B cell (primary cell): Measurements from ENCODE around the gene HOXB3. TPM values are rescaled to one million over a fixed set of nuclear protein-coding genes. Genes with fewer than 3 reads are reported as not detected.
A peak's percentile ranks its signal among the peaks of the same experiment; 100 is the strongest.

Source experiments
- ATAC-seq: fragments of 200-7000 bp; cut with Tn5 transposase; one replicate; pipeline ENCODE4 v1.10.0; 2021; ENCODE audit warnings: low read depth, mild to moderate bottlenecking, moderate number of reproducible peaks, moderate library complexity
- CTCF ChIA-PET: fragments of 350-600 bp; sonication (Branson Sonifier 250); formaldehyde crosslinking; loops from one replicate; lab custom pipeline; 2021; ENCODE audit warnings: antibody characterized with exemption, inconsistent platforms; lab: Charles Lee
- POLR2A ChIA-PET: fragments of 350-600 bp; sonication (Branson Sonifier 250); formaldehyde crosslinking; loops from one replicate; lab custom pipeline; 2021; ENCODE audit warnings: antibody characterized with exemption; lab: Charles Lee
- DNase-seq: peaks from one replicate; pipeline ENCODE4 v3.0.0; 2013
- H2AFZ ChIP-seq: 2 replicates; pipeline ENCODE4 v1.6.1; 2012; ENCODE audit warnings: mild to moderate bottlenecking, low read depth, low read length; ENCODE audit not compliant: insufficient read depth, poor library complexity, severe bottlenecking
- H3K27ac ChIP-seq, 2 donors: 1 replicate in 1 of 2; 2 replicates in 1 of 2; pipeline ENCODE4 v1.5.1; 2012 to 2013; ENCODE audit warnings: low read length in 2 of 2, mild to moderate bottlenecking in 2 of 2, moderate library complexity in 1 of 2
- H3K27me3 ChIP-seq, 4 experiments: fragments of 200-600 bp in 1 of 4; sonication (generic) in 1 of 4; replicated peaks in 1 of 4; 1 replicate in 2 of 4; 2 replicates in 2 of 4; pipeline versions ENCODE4 v1.6.1 to v1.7.0; 2013 to 2016; ENCODE audit warnings: low read length in 3 of 4, mild to moderate bottlenecking in 2 of 4, mixed read lengths in 1 of 4, moderate library complexity in 1 of 4; ENCODE audit not compliant: insufficient read depth in 4 of 4, control insufficient read depth in 3 of 4; ENCODE audit errors: control extremely low read depth in 1 of 4
- H3K36me3 ChIP-seq, 2 experiments: replicated peaks in 1 of 2; 1 replicate in 1 of 2; 2 replicates in 1 of 2; pipeline versions ENCODE4 v1.6.1 to v1.7.1; 2013; ENCODE audit warnings: low read length in 1 of 2; ENCODE audit not compliant: insufficient read depth in 2 of 2, control insufficient read depth in 1 of 2; ENCODE audit errors: control extremely low read depth in 1 of 2, extremely low read depth in 1 of 2
- H3K4me1 ChIP-seq, 2 donors: fragments of 200-600 bp in 1 of 2; sonication (generic) in 1 of 2; 1 replicate in 1 of 2; 2 replicates in 1 of 2; pipeline versions ENCODE4 v1.5.1 to v1.6.1; 2013 to 2017; ENCODE audit warnings: low read length in 2 of 2; ENCODE audit not compliant: control insufficient read depth in 2 of 2, insufficient read depth in 2 of 2
- H3K4me2 ChIP-seq: replicated peaks from 2 replicates; pipeline ENCODE3; 2012; ENCODE audit warnings: mild to moderate bottlenecking, low read depth, low read length; ENCODE audit not compliant: poor library complexity, severe bottlenecking
- H3K4me3 ChIP-seq, 5 experiments: fragments of 200-600 bp in 1 of 5; sonication (generic) in 1 of 5; 1 replicate in 3 of 5; 2 replicates in 2 of 5; pipeline versions ENCODE4 v1.5.1 to v1.7.0; 2011 to 2016; ENCODE audit warnings: low read length in 4 of 5, mild to moderate bottlenecking in 4 of 5, low read depth in 2 of 5, control low read depth in 1 of 5, moderate library complexity in 1 of 5; ENCODE audit not compliant: insufficient read depth in 1 of 5; ENCODE audit errors: control extremely low read depth in 1 of 5, extremely low read depth in 1 of 5
- H3K79me2 ChIP-seq: fragments of 200-600 bp; sonication (generic); one replicate; pipeline ENCODE4 v1.6.0; 2016; ENCODE audit warnings: low read length; ENCODE audit not compliant: control insufficient read depth, insufficient read depth
- H3K9ac ChIP-seq: fragments of 200-600 bp; sonication (generic); 2 replicates; pipeline ENCODE4 v1.6.1; 2017; ENCODE audit warnings: mild to moderate bottlenecking, low read length, moderate library complexity
- H3K9me3 ChIP-seq, 3 donors: one replicate each; pipeline versions ENCODE4 v1.6.1 to v1.7.1; 2013; ENCODE audit warnings: low read length in 2 of 3; ENCODE audit not compliant: control insufficient read depth in 2 of 3, insufficient read depth in 1 of 3; ENCODE audit errors: control extremely low read depth in 1 of 3
- H4K20me1 ChIP-seq: 2 replicates; pipeline ENCODE4 v1.6.0; 2012; ENCODE audit warnings: mild to moderate bottlenecking, low read length; ENCODE audit not compliant: insufficient read depth, control insufficient read depth, poor library complexity, severe bottlenecking
- H3K27ac Mint-ChIP-seq: one replicate; pipeline ENCODE4 v1.8.0; 2021; ENCODE audit warnings: mixed read lengths
- H3K27me3 Mint-ChIP-seq: one replicate; pipeline ENCODE4 v1.8.0; 2021; ENCODE audit warnings: mixed read lengths
- H3K4me1 Mint-ChIP-seq: one replicate; pipeline ENCODE4 v1.8.0; 2021; ENCODE audit warnings: mixed read lengths
- H3K4me3 Mint-ChIP-seq: one replicate; pipeline ENCODE4 v1.8.0; 2021; ENCODE audit warnings: mixed read lengths
- H3K9me3 Mint-ChIP-seq: one replicate; pipeline ENCODE4 v1.8.0; 2022; ENCODE audit warnings: mixed read lengths; ENCODE audit not compliant: insufficient read depth
- EZH2 ChIP-seq: IDR thresholded peaks from 2 replicates; pipeline ENCODE4 v1.6.1; 2012; ENCODE audit warnings: borderline replicate concordance, low read depth, mild to moderate bottlenecking, moderate library complexity, low read length; ENCODE audit not compliant: insufficient read depth, poor library complexity, severe bottlenecking
- WGBS: methylation state at CpG from one replicate; pipeline ENCODE4 v1.1.5; 2013; ENCODE audit warnings: missing lambda C conversion rate; ENCODE audit not compliant: insufficient coverage; 5-methylcytosine and 5-hydroxymethylcytosine counted together
- intact Hi-C: fragments of 100-400 bp; cut with micrococcal nuclease; formaldehyde crosslinking; loops from one replicate; pipeline ENCODE4 v1.10.0; 2022
- polyA plus RNA-seq: library from polyadenylated mRNA; depleted of rRNA; stranded (reverse); fragments of >200 nt; gene quantifications from 2 replicates; pipeline ENCODE4 v1.2.3, GENCODE V29; 2012
- total RNA-seq, 2 donors: library from RNA; stranded (reverse); fragments of 120-200 nt in 1 of 2; gene quantifications; 1 replicate in 1 of 2; 2 replicates in 1 of 2; pipeline versions ENCODE4 v1.2.3 to v1.2.4, GENCODE V29; 2013 to 2022
- TF ChIP-seq, protein P1 (sequence below): fragments of 200-600 bp; IDR thresholded peaks from one replicate; pipeline ENCODE4 v1.8.0; 2022; ENCODE audit warnings: antibody characterized with exemption, mild to moderate bottlenecking

HOXB3 gene
- total and polyA plus RNA-seq, 2 donors (not counting 1 experiment from before 2014, with no cell fraction given), result 3.0 to 4.0 TPM

DNA sequence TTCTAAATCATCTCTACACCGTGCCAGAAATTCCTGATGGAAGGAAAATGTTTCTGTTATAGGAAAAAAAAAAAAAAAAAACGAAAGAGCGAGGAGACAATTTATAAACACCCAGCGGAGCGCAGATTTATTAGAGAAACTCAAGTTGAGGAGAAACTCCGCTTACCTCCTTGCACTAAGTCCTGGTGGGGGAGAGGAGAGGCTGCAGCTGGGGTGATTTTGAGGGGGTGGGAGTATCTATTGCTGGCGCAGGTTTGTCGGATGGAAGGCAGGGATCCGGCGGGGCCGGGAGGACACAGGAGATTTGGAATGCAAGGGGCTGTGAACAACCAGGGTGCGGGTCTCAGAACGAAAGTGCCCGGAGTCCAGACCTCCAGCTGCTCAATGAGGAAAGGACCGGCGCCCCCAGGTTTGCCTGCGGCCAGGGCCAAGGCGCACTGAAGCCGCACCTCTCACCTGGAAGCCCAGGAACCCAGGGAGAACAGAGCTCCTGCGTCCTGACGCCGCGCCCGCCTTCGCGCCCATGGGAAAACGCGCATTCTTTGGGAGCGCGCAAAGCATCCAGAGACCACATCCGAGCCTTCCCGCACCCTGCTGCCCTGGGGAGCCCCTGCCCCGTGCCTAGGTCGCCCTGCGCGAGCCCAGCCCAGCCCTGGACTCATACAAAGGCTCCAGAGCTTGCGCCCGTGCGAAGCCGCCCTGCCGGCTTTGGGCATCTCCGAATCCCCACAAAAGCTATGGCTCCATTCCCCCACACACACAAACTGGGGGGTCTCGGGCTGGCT lies 27.6 kb upstream of the HOXB3 start:
- no peaks in the 10 kb centered on the region for H4K20me1 ChIP-seq
- ATAC-seq (no peak), DNase-seq (no peak)
- intact Hi-C loops, result loop anchor here (1.0 kb wide), 6 partner anchors 281 to 592 kb away; no protein-coding TSS in a partner anchor
- H3K4me2 ChIP-seq, result peak overlapping the region; percentile 13
- peaks cover 0 to 23% (median 0%) of the 10 kb centered on the region in 3 donors for H3K9me3 ChIP-seq
- POLR2A ChIA-PET, result no interaction called here
- Mint-ChIP-seq H3K27me3 (peaks cover 84% of the 10 kb centered on the region), H3K4me3 (no peak overlapping the region), H3K27ac (no peak overlapping the region), H3K9me3 (no peaks in the 10 kb centered on the region), H3K4me1 (peaks cover 32% of the 10 kb centered on the region)
- no peak overlapping the region for H2AFZ ChIP-seq
- H3K79me2 ChIP-seq, result no peaks in the 10 kb centered on the region
- peaks cover 0 to 95% (median 68%) of the 10 kb centered on the region in 4 experiments for H3K27me3 ChIP-seq
- WGBS, result 16% methylated on average over 40 of the region's 43 CpGs
- H3K27ac ChIP-seq, result no peak overlapping the region
- no peaks in the 10 kb centered on the region for H3K36me3 ChIP-seq
- no peak overlapping the region for H3K4me3 ChIP-seq
- peak; percentile 61 for TF ChIP-seq EZH2
- TF ChIP-seq, protein P1, sequence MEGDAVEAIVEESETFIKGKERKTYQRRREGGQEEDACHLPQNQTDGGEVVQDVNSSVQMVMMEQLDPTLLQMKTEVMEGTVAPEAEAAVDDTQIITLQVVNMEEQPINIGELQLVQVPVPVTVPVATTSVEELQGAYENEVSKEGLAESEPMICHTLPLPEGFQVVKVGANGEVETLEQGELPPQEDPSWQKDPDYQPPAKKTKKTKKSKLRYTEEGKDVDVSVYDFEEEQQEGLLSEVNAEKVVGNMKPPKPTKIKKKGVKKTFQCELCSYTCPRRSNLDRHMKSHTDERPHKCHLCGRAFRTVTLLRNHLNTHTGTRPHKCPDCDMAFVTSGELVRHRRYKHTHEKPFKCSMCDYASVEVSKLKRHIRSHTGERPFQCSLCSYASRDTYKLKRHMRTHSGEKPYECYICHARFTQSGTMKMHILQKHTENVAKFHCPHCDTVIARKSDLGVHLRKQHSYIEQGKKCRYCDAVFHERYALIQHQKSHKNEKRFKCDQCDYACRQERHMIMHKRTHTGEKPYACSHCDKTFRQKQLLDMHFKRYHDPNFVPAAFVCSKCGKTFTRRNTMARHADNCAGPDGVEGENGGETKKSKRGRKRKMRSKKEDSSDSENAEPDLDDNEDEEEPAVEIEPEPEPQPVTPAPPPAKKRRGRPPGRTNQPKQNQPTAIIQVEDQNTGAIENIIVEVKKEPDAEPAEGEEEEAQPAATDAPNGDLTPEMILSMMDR, result no peak
- CTCF ChIA-PET, result interaction anchor here (0.7 to 2.6 kb wide), 25 partner anchors 10 to 592 kb away, joined by 3 to 34 read pairs (median 4); no protein-coding TSS in a partner anchor
- H3K9ac ChIP-seq, result no peak overlapping the region
- H3K4me1 ChIP-seq, result peaks cover 39 to 56% of the 10 kb centered on the region in 2 donors
